NB4 (cell line): ENCODE data around the gene SPRR1B.

Experiments
- DNase-seq: peaks from one replicate; pipeline ENCODE4 v3.0.0; 2010; ENCODE audit warnings: low read depth
- H3K4me3 ChIP-seq: one replicate; pipeline ENCODE4 v1.5.1; 2011; ENCODE audit warnings: mild to moderate bottlenecking, low read depth, low read length, moderate library complexity
- CTCF ChIP-seq: IDR thresholded peaks from one replicate; pipeline ENCODE4 v1.5.1; 2012; ENCODE audit warnings: low read depth, low read length
- MAX ChIP-seq: IDR thresholded peaks from 2 replicates; pipeline ENCODE4 v1.6.1; 2011; ENCODE audit warnings: low read depth, low read length
- MYC ChIP-seq: IDR thresholded peaks from 2 replicates; pipeline ENCODE4 v1.6.1; 2011; ENCODE audit warnings: low read depth, low read length
- POLR2A ChIP-seq: IDR thresholded peaks from 2 replicates; pipeline ENCODE4 v1.6.1; 2011; ENCODE audit warnings: mild to moderate bottlenecking; ENCODE audit not compliant: insufficient read length; ENCODE audit errors: extremely low read depth

SPRR1B gene

DNA sequence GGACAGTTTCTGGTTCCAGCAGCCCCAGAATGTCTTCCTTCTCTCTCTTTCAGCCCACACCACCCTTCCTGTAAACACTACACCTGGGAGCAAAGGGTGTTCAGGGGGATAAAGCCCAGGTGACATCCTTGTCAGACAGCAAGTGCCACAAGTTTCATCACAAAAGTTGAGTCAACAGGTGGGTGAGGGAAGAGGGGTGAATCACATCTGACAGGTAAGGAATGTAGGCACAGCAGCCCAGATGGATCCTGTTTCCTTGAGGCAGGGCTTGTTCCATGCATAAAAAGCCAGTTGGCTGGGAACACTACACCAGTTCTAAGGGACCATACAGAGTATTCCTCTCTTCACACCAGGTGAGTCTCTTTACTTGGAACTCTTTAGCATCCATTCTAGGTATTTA is at the start of gene SPRR1B:
SPRR1B (plus strand) TSS at position 309 of the 400 bp plus-strand sequence. CDS start 1,143 bp downstream, outside the sequence.
- TF ChIP-seq MYC (no peak), POLR2A (no peak), CTCF (no peak), MAX (no peak)
- H3K4me3 ChIP-seq: no peak within 1 kb of the TSS
- DNase-seq: no peak

- no peak overlapping the region for H3K4me3 ChIP-seq
- no peak for DNase-seq
- TF ChIP-seq MAX (no peak), POLR2A (no peak), MYC (no peak), CTCF (no peak)
Observed at GRCh38 chr1:152982076-152982475, 48.9 kb upstream of the SPRR1B start.

DNA sequence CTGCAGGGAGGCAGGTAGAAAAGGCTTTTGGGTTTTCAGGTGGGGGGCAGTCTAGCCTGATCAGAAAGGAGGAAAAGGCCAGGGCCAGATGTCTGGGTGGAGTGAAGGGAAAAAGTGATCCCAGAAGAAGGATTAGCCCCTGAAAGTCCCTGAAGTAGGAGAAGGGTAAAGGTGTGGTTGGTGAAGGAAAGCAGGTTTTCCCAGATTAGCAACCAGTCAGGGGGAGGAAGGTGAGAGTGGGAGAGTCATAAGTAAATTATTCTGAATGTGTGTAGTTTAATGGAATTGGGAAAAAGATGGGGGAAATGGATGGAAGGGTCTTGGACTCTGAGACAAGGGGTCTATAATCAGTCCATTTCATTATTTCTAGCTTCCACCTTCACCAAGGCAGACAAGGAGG is 47.8 kb upstream of the SPRR1B start:
- no peak for TF ChIP-seq MAX
- no peak for TF ChIP-seq CTCF
- TF ChIP-seq MYC: no peak
- TF ChIP-seq POLR2A: no peak
- no peak for DNase-seq
- H3K4me3 ChIP-seq: no peak overlapping the region

DNA sequence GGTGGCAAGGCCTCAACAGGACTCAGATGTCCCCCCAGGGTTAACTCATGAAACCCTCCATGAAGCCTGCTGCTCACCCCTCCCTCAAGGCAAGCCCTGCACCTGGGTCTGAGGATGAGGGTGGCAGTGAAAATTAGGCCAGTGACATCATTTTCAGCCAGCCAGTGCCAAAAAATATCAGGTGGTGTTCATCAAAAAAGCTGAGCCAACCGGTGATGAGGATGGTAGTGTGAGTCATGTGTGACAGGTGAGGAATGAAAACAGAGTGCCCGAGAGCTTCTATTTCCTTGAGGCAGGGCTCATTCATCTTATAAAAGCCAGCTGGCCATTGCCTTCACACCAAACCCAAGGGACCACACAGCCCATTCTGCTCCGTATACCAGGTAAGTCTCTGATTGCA is 47.3 kb upstream of the SPRR1B start, which contains the start of gene SPRR1A:
SPRR1A (plus strand) TSS at position 339 of the 400 bp plus-strand sequence. CDS start 1,150 bp downstream, outside the sequence.
- no peak for DNase-seq

GRCh38 chr1:152986578-152986977 is 44.4 kb upstream of the SPRR1B start:
- TF ChIP-seq POLR2A (no peak), CTCF (no peak), MYC (no peak), MAX (no peak)
- no peak overlapping the region for H3K4me3 ChIP-seq
- DNase-seq: no peak

More for the DNA sequence above, 47.3 kb upstream of the SPRR1B start, which contains the start of gene SPRR1A:
- no peak for TF ChIP-seq MAX
- no peak for TF ChIP-seq POLR2A
- TF ChIP-seq CTCF: no peak
- no peak for TF ChIP-seq MYC
- H3K4me3 ChIP-seq: no peak within 1 kb of the TSS

- TF ChIP-seq POLR2A: no peak
- TF ChIP-seq CTCF: no peak
- TF ChIP-seq MYC: no peak
- no peak for TF ChIP-seq MAX
- H3K4me3 ChIP-seq: no peak overlapping the region
- DNase-seq: no peak
Observed at GRCh38 chr1:152993186-152993585, 37.8 kb upstream of the SPRR1B start.
